Measurements from ENCODE around the gene ENPP7.

Gene ENPP7

GRCh38 chr17:79704691-79705090, 26.1 kb upstream of the ENPP7 start:
- no peak for DNase-seq

- DNase-seq, result no peak
These were observed 25.1 kb upstream of the ENPP7 start for GRCh38 chr17:79705674-79706073.

- DNase-seq, result no peak
These were observed 23.6 kb upstream of the ENPP7 start for GRCh38 chr17:79706931-79707850.

- peak; percentile 23 for DNase-seq
These were observed 22.5 kb upstream of the ENPP7 start for GRCh38 chr17:79707931-79708891.

GRCh38 chr17:79711715-79712305, 18.9 kb upstream of the ENPP7 start:
- no peak for DNase-seq

GRCh38 chr17:79713391-79713790, 17.4 kb upstream of the ENPP7 start:
- DNase-seq, result no peak

GRCh38 chr17:79714176-79715097, 16.3 kb upstream of the ENPP7 start:
- DNase-seq, result no peak

- DNase-seq, result no peak
These were observed 15.4 kb upstream of the ENPP7 start for GRCh38 chr17:79715098-79715942.

GRCh38 chr17:79715943-79716797, 14.6 kb upstream of the ENPP7 start:
- no peak for DNase-seq

GRCh38 chr17:79720705-79721292, 9.9 kb upstream of the ENPP7 start:
- DNase-seq, result no peak

- no peak for DNase-seq
These were observed 8.6 kb upstream of the ENPP7 start for GRCh38 chr17:79721993-79722671.

- DNase-seq, result no peak
These were observed 8.0 kb upstream of the ENPP7 start for GRCh38 chr17:79722787-79723186.

- peak; percentile 18 for DNase-seq
These were observed 2.4 kb upstream of the ENPP7 start for GRCh38 chr17:79728169-79728907.

- DNase-seq, result no peak
These were observed 1.8 kb upstream of the ENPP7 start for GRCh38 chr17:79728908-79729471.

- DNase-seq, result no peak
These were observed 982 bp upstream of the ENPP7 start for GRCh38 chr17:79729761-79730160.

- DNase-seq, result no peak
These were observed 340 bp upstream of the ENPP7 start for GRCh38 chr17:79730437-79730768.

GRCh38 chr17:79732254-79732653, 1.5 kb downstream of the ENPP7 start:
- no peak for DNase-seq

All from DMS79 treated with DMSO at 0.1 percent for 48 hours (cell line).